Measurements from ENCODE around the gene CASKIN2.

Gene CASKIN2

GRCh38 chr17:75518983-75519537 lies 3.7 kb upstream of the CASKIN2 start:
- no peak for DNase-seq (ENCODE audit: low spot score)

- peak; percentile 51 for DNase-seq (ENCODE audit: low spot score)
These were observed 2.9 kb upstream of the CASKIN2 start for GRCh38 chr17:75518201-75518600.

GRCh38 chr17:75517297-75517865 lies 2.0 kb upstream of the CASKIN2 start:
- peak; percentile 39 for DNase-seq (ENCODE audit: low spot score)

- peak; percentile 19 for DNase-seq (ENCODE audit: low spot score)
These were observed 1.4 kb upstream of the CASKIN2 start for GRCh38 chr17:75516619-75517296.

GRCh38 chr17:75516255-75516618 lies 900 bp upstream of the CASKIN2 start, which contains the start of gene TSEN54:
Gene TSEN54, plus strand, starts transcription at chr17:75516528. Its CDS starts 33 bp downstream, at chr17:75516561.
- DNase-seq (ENCODE audit: low spot score) = peak; percentile 95

- no peak for DNase-seq (ENCODE audit: low spot score)
These were observed 330 bp downstream of the CASKIN2 start for GRCh38 chr17:75514919-75515495.

- DNase-seq (ENCODE audit: low spot score) = no peak
These were observed 928 bp downstream of the CASKIN2 start for GRCh38 chr17:75514299-75514918.

- DNase-seq (ENCODE audit: low spot score) = no peak
These were observed 1.7 kb downstream of the CASKIN2 start for GRCh38 chr17:75513641-75514000.

- no peak for DNase-seq (ENCODE audit: low spot score)
These were observed 2.3 kb downstream of the CASKIN2 start for GRCh38 chr17:75512926-75513640.

- no peak for DNase-seq (ENCODE audit: low spot score)
These were observed 3.4 kb downstream of the CASKIN2 start for GRCh38 chr17:75511610-75512575.

- no peak for DNase-seq (ENCODE audit: low spot score)
These were observed 4.1 kb downstream of the CASKIN2 start for GRCh38 chr17:75511270-75511609.

- no peak for DNase-seq (ENCODE audit: low spot score)
These were observed 5.6 kb downstream of the CASKIN2 start for GRCh38 chr17:75509528-75510258.

- DNase-seq (ENCODE audit: low spot score) = no peak
These were observed 6.4 kb downstream of the CASKIN2 start for GRCh38 chr17:75508931-75509361.

GRCh38 chr17:75507733-75508719 lies 7.3 kb downstream of the CASKIN2 start:
- DNase-seq (ENCODE audit: low spot score) = no peak

GRCh38 chr17:75506888-75507287 lies 8.4 kb downstream of the CASKIN2 start:
- DNase-seq (ENCODE audit: low spot score) = no peak

GRCh38 chr17:75506134-75506533 lies 9.2 kb downstream of the CASKIN2 start:
- DNase-seq (ENCODE audit: low spot score) = no peak

GRCh38 chr17:75505640-75506039 lies 9.7 kb downstream of the CASKIN2 start:
- no peak for DNase-seq (ENCODE audit: low spot score)

- no peak for DNase-seq (ENCODE audit: low spot score)
These were observed 10.3 kb downstream of the CASKIN2 start for GRCh38 chr17:75505152-75505409.

- DNase-seq (ENCODE audit: low spot score) = peak; percentile 29
These were observed 10.8 kb downstream of the CASKIN2 start for GRCh38 chr17:75504347-75505151.
